ENCODE measurements around the gene GMDS. TPM values are rescaled to one million over a fixed set of nuclear protein-coding genes. Genes with fewer than 3 reads are reported as not detected.

Gene GMDS
- total RNA-seq, 1 experiment from 2014 or later = 35.0 TPM

- Mint-ChIP-seq H3K27ac (no peak overlapping the region), H3K4me3 (no peak overlapping the region), H3K9me3 (no peaks in the 10 kb centered on the region), H3K27me3 (ENCODE audit: low read depth) (no peaks in the 10 kb centered on the region), H3K4me1 (no peaks in the 10 kb centered on the region; the same call in 1 of the 2 replicates), H3K36me3 (no peaks in the 10 kb centered on the region)
- TF ChIP-seq CREM (CRISPR knock-in tag; IDR thresholded peaks at IDR 0.05) (no peak), ZNF671 (CRISPR knock-in tag; IDR thresholded peaks at IDR 0.05) (no peak), ZNF423 (CRISPR knock-in tag; IDR thresholded peaks at IDR 0.05) (no peak), MYBL2 (CRISPR knock-in tag; IDR thresholded peaks at IDR 0.05) (no peak), CBFB (CRISPR knock-in tag; IDR thresholded peaks at IDR 0.05; ENCODE audit: low read depth) (no peak), ZNF138 (CRISPR knock-in tag; conservative IDR thresholded peaks at IDR 0.05) (no peak), SMAD3 (CRISPR knock-in tag; IDR thresholded peaks at IDR 0.05; ENCODE audit: borderline replicate concordance) (no peak), EMX1 (CRISPR knock-in tag; IDR thresholded peaks at IDR 0.05) (no peak), ZNF232 (CRISPR knock-in tag; IDR thresholded peaks at IDR 0.05) (no peak), SMAD4 (CRISPR knock-in tag; IDR thresholded peaks at IDR 0.05) (no peak), IRF1 (CRISPR knock-in tag; IDR thresholded peaks at IDR 0.05) (no peak), PREB (CRISPR knock-in tag; IDR thresholded peaks at IDR 0.05; ENCODE audit: borderline replicate concordance) (no peak), ARID4B (CRISPR knock-in tag; IDR thresholded peaks at IDR 0.05; ENCODE audit: borderline replicate concordance) (no peak), ATF6 (CRISPR knock-in tag; IDR thresholded peaks at IDR 0.05) (no peak)
- ChIA-PET POLR2A (no interaction called here), CTCF (interaction anchor here (0.8 to 1.0 kb wide), 2 partner anchors 9 to 11 kb away, joined by 3 read pairs; no protein-coding TSS in a partner anchor)
- ATAC-seq (no peak), DNase-seq (ENCODE audit: low spot score) (no peak)
Measured at GRCh38 chr6:1737463-1738311, 507.7 kb downstream of the GMDS start.

GRCh38 chr6:1736346-1737105, 508.9 kb downstream of the GMDS start:
- H3K27ac Mint-ChIP-seq = no peak overlapping the region
- H3K36me3 Mint-ChIP-seq = no peaks in the 10 kb centered on the region
- DNase-seq (ENCODE audit: low spot score) (no peak), ATAC-seq (peak; percentile 74)
- H3K9me3 Mint-ChIP-seq = no peaks in the 10 kb centered on the region
- ChIA-PET CTCF (interaction anchor here (1.0 kb wide), 1 partner anchor 10 kb away, joined by 3 read pairs; no protein-coding TSS in a partner anchor), POLR2A (interaction anchor here (0.7 kb wide), 1 partner anchor 33 kb away, joined by 4 read pairs; no protein-coding TSS in a partner anchor)
- no peak overlapping the region for H3K4me3 Mint-ChIP-seq
- TF ChIP-seq ZNF425 (CRISPR knock-in tag; conservative IDR thresholded peaks at IDR 0.05) (no peak), CBFB (CRISPR knock-in tag; IDR thresholded peaks at IDR 0.05; ENCODE audit: low read depth) (no peak)
- H3K27me3 Mint-ChIP-seq (ENCODE audit: low read depth) = no peaks in the 10 kb centered on the region
- no peaks in the 10 kb centered on the region; the same call in 1 of the 2 replicates for H3K4me1 Mint-ChIP-seq

Data from WTC11 (cell line).